ENCODE measurements around the gene AICDA.
"Not testable (repeated sequence)": the region's sequence is repeated elsewhere in the genome, so short reads cannot be mapped to it uniquely, and the experiment has no call there.

The AICDA gene

DNA sequence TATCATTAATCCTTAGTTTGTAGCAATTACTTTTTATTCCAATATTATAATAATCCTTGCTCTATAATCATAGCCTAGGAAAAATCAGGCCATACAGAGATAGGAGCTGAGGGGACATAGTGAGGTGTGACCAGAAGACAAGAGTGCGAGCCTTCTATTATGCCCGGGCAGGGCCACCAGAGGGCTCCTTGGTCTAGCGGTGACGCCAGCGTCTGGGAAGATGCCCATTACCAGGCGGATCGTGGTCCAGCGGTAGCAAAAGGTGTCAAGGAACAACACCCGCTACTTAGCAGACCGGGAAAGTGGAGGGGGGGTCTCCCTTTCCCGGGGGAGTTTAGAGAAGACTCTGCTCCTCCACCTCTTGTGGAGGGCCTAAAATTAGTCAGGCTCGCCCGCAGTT lies 28.2 kb downstream of the AICDA start:
- not testable (repeated sequence) for H3K9ac ChIP-seq (ENCODE audit: low read length); H3K9me3 ChIP-seq (ENCODE audit: control insufficient read depth, insufficient read depth, low read depth, low read length); H3K27ac ChIP-seq (ENCODE audit: low read depth, low read length); H3K36me3 ChIP-seq (ENCODE audit: control insufficient read depth, insufficient read depth, low read length); H3K4me3 ChIP-seq (ENCODE audit: low read depth, low read length); H3K27me3 ChIP-seq (ENCODE audit: control insufficient read depth, insufficient read depth, low read length); H3K4me1 ChIP-seq (ENCODE audit: control insufficient read depth, insufficient read depth, low read length)

DNA sequence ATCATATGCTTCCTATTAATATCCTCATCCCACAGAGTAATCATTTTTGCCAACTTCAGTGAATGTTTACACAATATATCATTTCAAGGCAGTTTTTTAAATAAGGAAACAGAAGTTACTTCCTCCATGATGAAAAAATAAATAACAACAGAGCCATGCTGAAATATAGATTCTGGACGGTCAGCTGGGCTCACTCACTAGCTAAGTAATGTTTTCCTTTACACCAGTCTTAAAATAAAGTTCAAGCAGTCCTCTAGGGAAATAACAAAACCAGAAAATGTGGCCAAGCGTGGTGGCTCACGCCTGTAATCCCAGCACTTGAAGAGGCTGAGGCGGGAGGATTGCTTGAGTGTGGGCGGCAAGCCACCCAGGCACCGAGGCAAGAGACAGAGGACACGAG lies 28.7 kb downstream of the AICDA start:
- Histone ChIP-seq H3K4me3 (ENCODE audit: low read depth, low read length) (no peak overlapping the region), H3K36me3 (ENCODE audit: control insufficient read depth, insufficient read depth, low read length) (no peaks in the 10 kb centered on the region), H3K27ac (ENCODE audit: low read depth, low read length) (no peak overlapping the region), H3K27me3 (ENCODE audit: control insufficient read depth, insufficient read depth, low read length) (no peaks in the 10 kb centered on the region), H3K4me1 (ENCODE audit: control insufficient read depth, insufficient read depth, low read length) (no peaks in the 10 kb centered on the region; the same call in 1 of the 2 replicates), H3K9me3 (ENCODE audit: control insufficient read depth, insufficient read depth, low read depth, low read length) (no peaks in the 10 kb centered on the region), H3K9ac (ENCODE audit: low read length) (no peak overlapping the region)

DNA sequence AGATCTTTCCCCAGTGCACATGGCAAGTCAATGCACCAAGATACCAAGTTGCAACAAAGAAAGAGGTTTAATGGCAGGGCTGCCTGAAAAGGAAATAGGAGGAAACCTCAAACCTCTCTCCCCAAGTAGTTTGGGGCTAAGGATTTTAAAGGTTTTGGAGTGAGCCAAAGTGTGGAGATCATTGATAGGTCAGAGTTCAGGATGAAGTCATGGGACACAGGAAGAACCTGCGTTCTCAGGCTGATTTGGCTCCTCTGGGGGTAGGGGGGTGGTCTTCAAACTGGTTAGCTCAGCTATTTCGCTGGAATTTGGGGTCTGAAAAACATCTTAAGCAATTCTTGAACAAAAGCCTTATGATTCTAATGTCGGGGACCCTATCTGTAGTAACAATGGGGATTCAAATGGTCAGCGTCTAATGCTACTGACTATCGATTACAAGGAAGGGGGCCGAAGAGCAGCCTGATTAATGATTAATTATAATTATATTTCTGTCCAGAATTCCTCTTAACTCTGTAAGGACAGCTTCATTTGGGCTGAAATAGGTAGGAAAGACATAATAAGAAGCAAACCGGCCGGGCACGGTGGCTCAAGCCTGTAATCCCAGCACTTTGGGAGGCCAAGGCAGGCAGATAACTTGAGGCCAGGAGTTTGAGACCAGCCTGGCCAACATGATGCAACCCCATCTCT lies 31.4 kb downstream of the AICDA start:
- H3K4me1 ChIP-seq (ENCODE audit: control insufficient read depth, insufficient read depth, low read length), result no peaks in the 10 kb centered on the region; the same call in 1 of the 2 replicates
- no peak overlapping the region for H3K4me3 ChIP-seq (ENCODE audit: low read depth, low read length)
- no peak overlapping the region for H3K9ac ChIP-seq (ENCODE audit: low read length)
- no peaks in the 10 kb centered on the region for H3K27me3 ChIP-seq (ENCODE audit: control insufficient read depth, insufficient read depth, low read length)
- no peaks in the 10 kb centered on the region for H3K36me3 ChIP-seq (ENCODE audit: control insufficient read depth, insufficient read depth, low read length)
- H3K9me3 ChIP-seq (ENCODE audit: control insufficient read depth, insufficient read depth, low read depth, low read length), result no peaks in the 10 kb centered on the region
- no peak overlapping the region for H3K27ac ChIP-seq (ENCODE audit: low read depth, low read length)

GRCh38 chr12:8577879-8578278 lies 34.8 kb downstream of the AICDA start:
- H3K4me1 ChIP-seq (ENCODE audit: control insufficient read depth, insufficient read depth, low read length), result no peaks in the 10 kb centered on the region; the same call in 1 of the 2 replicates
- H3K27me3 ChIP-seq (ENCODE audit: control insufficient read depth, insufficient read depth, low read length), result no peaks in the 10 kb centered on the region
- no peak overlapping the region for H3K9ac ChIP-seq (ENCODE audit: low read length)

DNA sequence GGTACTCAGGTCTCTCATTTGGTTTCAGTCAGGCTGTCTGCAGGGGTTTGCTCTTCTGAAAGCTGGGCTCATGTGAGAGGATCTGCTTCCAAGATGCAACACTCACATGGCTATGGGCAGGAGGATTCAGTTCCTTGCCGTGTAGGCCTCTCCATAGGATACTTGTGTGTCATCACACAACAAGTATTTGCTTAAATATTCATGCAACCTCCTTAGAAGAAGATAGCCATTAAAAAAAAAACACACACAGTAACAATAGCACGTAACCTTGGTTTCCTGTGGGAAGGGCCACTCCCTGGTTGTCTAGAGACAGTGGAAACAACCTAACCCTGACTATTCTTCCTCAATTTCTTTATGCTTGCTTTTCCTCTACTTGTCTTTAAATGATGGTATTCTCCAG lies 40.2 kb downstream of the AICDA start:
- Histone ChIP-seq H3K9me3 (ENCODE audit: control insufficient read depth, insufficient read depth, low read depth, low read length) (0 out of 2 replicates have a peak, but pooled peaks cover 5% of the 10 kb centered on the region), H3K27ac (ENCODE audit: low read depth, low read length) (no peak overlapping the region)

More at GRCh38 chr12:8577879-8578278, 34.8 kb downstream of the AICDA start:
- no peak overlapping the region for H3K27ac ChIP-seq (ENCODE audit: low read depth, low read length)
- H3K4me3 ChIP-seq (ENCODE audit: low read depth, low read length), result no peak overlapping the region
- H3K36me3 ChIP-seq (ENCODE audit: control insufficient read depth, insufficient read depth, low read length), result no peaks in the 10 kb centered on the region
- no peaks in the 10 kb centered on the region for H3K9me3 ChIP-seq (ENCODE audit: control insufficient read depth, insufficient read depth, low read depth, low read length)

GRCh38 chr12:8566525-8566924 lies 46.1 kb downstream of the AICDA start:
- Histone ChIP-seq H3K9ac (ENCODE audit: low read length) (no peak overlapping the region), H3K4me1 (ENCODE audit: control insufficient read depth, insufficient read depth, low read length) (peaks cover 7% of the 10 kb centered on the region), H3K27me3 (ENCODE audit: control insufficient read depth, insufficient read depth, low read length) (no peaks in the 10 kb centered on the region), H3K36me3 (ENCODE audit: control insufficient read depth, insufficient read depth, low read length) (no peaks in the 10 kb centered on the region), H3K9me3 (ENCODE audit: control insufficient read depth, insufficient read depth, low read depth, low read length) (peaks cover 16% of the 10 kb centered on the region), H3K27ac (ENCODE audit: low read depth, low read length) (no peak overlapping the region), H3K4me3 (ENCODE audit: low read depth, low read length) (no peak overlapping the region)

More for the DNA sequence above, 40.2 kb downstream of the AICDA start:
- Histone ChIP-seq H3K9ac (ENCODE audit: low read length) (no peak overlapping the region), H3K4me1 (ENCODE audit: control insufficient read depth, insufficient read depth, low read length) (no peaks in the 10 kb centered on the region), H3K36me3 (ENCODE audit: control insufficient read depth, insufficient read depth, low read length) (no peaks in the 10 kb centered on the region), H3K27me3 (ENCODE audit: control insufficient read depth, insufficient read depth, low read length) (no peaks in the 10 kb centered on the region), H3K4me3 (ENCODE audit: low read depth, low read length) (no peak overlapping the region)

DNA sequence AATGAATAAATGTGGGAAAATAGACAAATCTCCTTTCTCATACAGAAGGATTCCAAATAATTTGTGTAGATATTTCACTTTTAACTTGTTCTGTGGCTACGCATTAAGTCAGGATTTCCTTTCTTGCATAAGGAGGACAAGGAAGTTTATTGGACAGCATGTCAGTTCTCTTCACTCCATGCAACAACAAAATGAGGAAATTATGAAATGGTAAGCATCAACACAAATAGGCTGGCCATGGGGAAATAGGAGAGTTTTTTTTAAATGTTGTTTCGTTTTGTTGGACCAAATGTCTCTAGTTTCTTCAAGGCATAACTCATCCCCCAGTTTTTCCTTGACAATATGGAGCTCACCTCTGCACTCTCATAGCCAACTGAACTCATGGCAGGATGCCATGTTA lies 46.6 kb downstream of the AICDA start:
- H3K9ac ChIP-seq (ENCODE audit: low read length), result not testable (repeated sequence)

GRCh38 chr12:8564656-8565055 lies 48.0 kb downstream of the AICDA start:
- Histone ChIP-seq H3K9ac (ENCODE audit: low read length) (no peak overlapping the region), H3K27me3 (ENCODE audit: control insufficient read depth, insufficient read depth, low read length) (no peaks in the 10 kb centered on the region), H3K4me1 (ENCODE audit: control insufficient read depth, insufficient read depth, low read length) (peaks cover 7% of the 10 kb centered on the region), H3K36me3 (ENCODE audit: control insufficient read depth, insufficient read depth, low read length) (no peaks in the 10 kb centered on the region), H3K27ac (ENCODE audit: low read depth, low read length) (no peak overlapping the region), H3K9me3 (ENCODE audit: control insufficient read depth, insufficient read depth, low read depth, low read length) (peaks cover 17% of the 10 kb centered on the region), H3K4me3 (ENCODE audit: low read depth, low read length) (no peak overlapping the region)

More for the DNA sequence above, 46.6 kb downstream of the AICDA start:
- peaks cover 16% of the 10 kb centered on the region for H3K9me3 ChIP-seq (ENCODE audit: control insufficient read depth, insufficient read depth, low read depth, low read length)
- not testable (repeated sequence) for H3K4me1 ChIP-seq (ENCODE audit: control insufficient read depth, insufficient read depth, low read length); H3K27ac ChIP-seq (ENCODE audit: low read depth, low read length); H3K27me3 ChIP-seq (ENCODE audit: control insufficient read depth, insufficient read depth, low read length); H3K4me3 ChIP-seq (ENCODE audit: low read depth, low read length); H3K36me3 ChIP-seq (ENCODE audit: control insufficient read depth, insufficient read depth, low read length)

DNA sequence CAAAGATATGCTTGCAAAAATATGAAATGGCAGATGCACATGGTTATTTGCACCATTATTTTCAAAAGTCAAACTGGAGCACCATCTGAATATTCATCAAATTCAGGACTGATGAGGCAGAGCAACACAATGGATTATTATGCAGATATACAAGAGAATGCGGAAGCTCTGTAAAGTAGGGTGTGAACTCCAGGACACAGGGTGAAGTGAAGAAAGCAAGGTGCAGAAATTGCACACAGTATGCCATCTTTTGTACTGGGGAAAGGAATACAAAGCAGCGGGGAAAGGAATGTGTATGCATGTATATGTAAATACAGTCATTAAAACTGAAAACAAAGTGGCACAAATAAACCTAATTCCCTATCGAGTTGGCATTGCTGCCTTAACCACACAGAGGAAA lies 49.3 kb downstream of the AICDA start:
- Histone ChIP-seq H3K27ac (ENCODE audit: low read depth, low read length) (no peak overlapping the region), H3K9ac (ENCODE audit: low read length) (no peak overlapping the region), H3K36me3 (ENCODE audit: control insufficient read depth, insufficient read depth, low read length) (no peaks in the 10 kb centered on the region), H3K4me3 (ENCODE audit: low read depth, low read length) (no peak overlapping the region), H3K4me1 (ENCODE audit: control insufficient read depth, insufficient read depth, low read length) (peaks cover 7% of the 10 kb centered on the region), H3K27me3 (ENCODE audit: control insufficient read depth, insufficient read depth, low read length) (no peaks in the 10 kb centered on the region), H3K9me3 (ENCODE audit: control insufficient read depth, insufficient read depth, low read depth, low read length) (peaks cover 17% of the 10 kb centered on the region)

DNA sequence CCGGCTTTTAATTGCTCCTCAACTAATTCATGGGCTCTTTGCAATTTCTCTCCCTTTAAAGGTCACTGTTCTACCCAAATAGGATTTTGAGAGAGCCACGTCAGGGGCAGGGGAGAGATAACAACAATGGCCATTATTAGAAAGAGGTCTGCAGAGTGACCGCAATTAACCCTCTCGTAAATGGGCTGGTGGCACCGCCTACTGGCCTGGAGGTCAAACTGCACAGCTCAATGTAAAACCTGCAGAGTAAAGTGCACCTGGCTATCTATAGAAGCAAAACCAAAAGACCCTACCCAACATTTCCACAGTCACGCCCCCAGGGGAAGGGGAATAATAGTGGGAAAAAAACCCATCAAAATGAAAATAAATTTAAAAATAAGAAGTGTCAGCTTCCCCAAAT lies 50.3 kb downstream of the AICDA start:
- no peak overlapping the region for H3K4me3 ChIP-seq (ENCODE audit: low read depth, low read length)
- H3K36me3 ChIP-seq (ENCODE audit: control insufficient read depth, insufficient read depth, low read length), result no peaks in the 10 kb centered on the region
- no peak overlapping the region for H3K9ac ChIP-seq (ENCODE audit: low read length)
- H3K27me3 ChIP-seq (ENCODE audit: control insufficient read depth, insufficient read depth, low read length), result no peaks in the 10 kb centered on the region
- H3K4me1 ChIP-seq (ENCODE audit: control insufficient read depth, insufficient read depth, low read length), result peaks cover 7% of the 10 kb centered on the region
- H3K9me3 ChIP-seq (ENCODE audit: control insufficient read depth, insufficient read depth, low read depth, low read length), result peaks cover 11% of the 10 kb centered on the region
- H3K27ac ChIP-seq (ENCODE audit: low read depth, low read length), result no peak overlapping the region

DNA sequence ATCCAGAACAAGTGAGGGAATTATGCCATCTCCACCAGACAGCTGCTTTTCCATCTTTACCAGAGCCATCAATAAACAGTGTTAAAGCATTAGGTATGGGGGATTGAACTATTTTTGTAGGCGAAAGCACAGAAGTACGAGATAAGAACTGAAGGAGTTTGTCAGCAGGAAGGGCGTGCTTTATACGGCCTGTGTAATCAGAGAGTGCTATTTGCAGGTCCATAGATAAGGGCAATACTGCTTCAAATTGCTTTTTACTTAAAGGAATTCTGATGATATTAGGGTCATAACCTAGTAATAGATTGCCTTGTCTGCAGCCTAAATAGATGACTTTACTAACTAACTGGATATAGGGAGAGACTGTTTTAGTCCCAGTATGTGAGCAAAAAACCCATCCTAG lies 51.6 kb downstream of the AICDA start:
- Histone ChIP-seq H3K9ac (ENCODE audit: low read length) (no peak overlapping the region), H3K4me1 (ENCODE audit: control insufficient read depth, insufficient read depth, low read length) (peaks cover 7% of the 10 kb centered on the region), H3K27me3 (ENCODE audit: control insufficient read depth, insufficient read depth, low read length) (no peaks in the 10 kb centered on the region), H3K36me3 (ENCODE audit: control insufficient read depth, insufficient read depth, low read length) (no peaks in the 10 kb centered on the region), H3K9me3 (ENCODE audit: control insufficient read depth, insufficient read depth, low read depth, low read length) (peaks cover 6% of the 10 kb centered on the region; the same call in 1 of the 2 replicates), H3K4me3 (ENCODE audit: low read depth, low read length) (no peak overlapping the region), H3K27ac (ENCODE audit: low read depth, low read length) (no peak overlapping the region)
